ENCODE results near the gene SH2D5. TPM values are rescaled to one million over a fixed set of nuclear protein-coding genes. Genes with fewer than 3 reads are reported as not detected.

The SH2D5 gene
- 0.18 TPM for polyA plus RNA-seq (2013, experiment 1 of 2; ENCODE audit: insufficient read length)
- polyA plus RNA-seq (2013, experiment 2 of 2; ENCODE audit: insufficient read length), result 0.37 TPM

DNA sequence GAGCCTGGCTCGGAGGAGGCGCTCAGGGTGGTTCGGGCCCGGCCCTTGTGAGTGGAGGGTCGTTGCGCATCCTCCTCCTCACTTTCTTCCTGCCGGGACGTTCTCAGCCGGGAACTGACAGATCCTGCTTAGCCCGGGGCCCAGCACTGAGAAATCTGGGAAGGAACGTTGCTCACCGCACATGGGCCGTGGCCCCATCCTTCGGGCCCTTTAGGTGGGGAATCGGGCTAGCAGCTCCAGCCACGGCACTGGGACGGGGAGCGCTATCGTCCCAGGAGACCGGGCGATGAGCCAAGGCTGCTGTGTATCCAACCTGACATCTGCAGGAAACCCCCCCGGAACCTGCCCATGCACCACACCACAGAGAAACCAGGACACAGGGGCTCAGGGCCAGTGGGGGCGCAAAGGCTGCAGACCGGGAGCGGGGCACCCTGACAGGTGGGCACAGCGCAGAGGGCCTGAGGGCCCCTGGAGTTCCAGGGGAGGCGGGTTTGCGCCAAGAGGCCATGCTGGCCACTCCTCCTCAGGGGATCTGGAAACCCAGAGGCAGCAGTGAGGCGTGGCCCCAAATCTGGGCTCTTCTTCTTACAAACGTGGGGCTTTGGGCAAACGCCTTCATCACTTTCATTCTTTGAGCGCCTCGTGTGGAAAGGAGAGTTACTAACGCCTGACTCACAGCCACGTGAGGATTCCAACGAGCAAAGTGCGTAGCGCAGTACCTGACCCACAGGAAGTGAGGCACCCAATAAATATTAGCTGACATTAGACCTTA lies at the start of gene SH2D5:
Gene SH2D5, minus strand, starts transcription at position 116 of the 772 bp plus-strand sequence. CDS start 4,659 bp downstream, outside the sequence.
- DNase-seq, result peak; percentile 89

- no peak for DNase-seq
These were observed 43.2 kb upstream of the SH2D5 start for GRCh38 chr1:20775700-20776099.

GRCh38 chr1:20771780-20772179 lies 39.3 kb upstream of the SH2D5 start:
- DNase-seq, result no peak

- no peak for DNase-seq
These were observed 38.0 kb upstream of the SH2D5 start for GRCh38 chr1:20770314-20771087.

GRCh38 chr1:20767271-20767670 lies 34.8 kb upstream of the SH2D5 start:
- DNase-seq, result no peak

- no peak for DNase-seq
These were observed 30.9 kb upstream of the SH2D5 start for GRCh38 chr1:20763417-20763816.

DNA sequence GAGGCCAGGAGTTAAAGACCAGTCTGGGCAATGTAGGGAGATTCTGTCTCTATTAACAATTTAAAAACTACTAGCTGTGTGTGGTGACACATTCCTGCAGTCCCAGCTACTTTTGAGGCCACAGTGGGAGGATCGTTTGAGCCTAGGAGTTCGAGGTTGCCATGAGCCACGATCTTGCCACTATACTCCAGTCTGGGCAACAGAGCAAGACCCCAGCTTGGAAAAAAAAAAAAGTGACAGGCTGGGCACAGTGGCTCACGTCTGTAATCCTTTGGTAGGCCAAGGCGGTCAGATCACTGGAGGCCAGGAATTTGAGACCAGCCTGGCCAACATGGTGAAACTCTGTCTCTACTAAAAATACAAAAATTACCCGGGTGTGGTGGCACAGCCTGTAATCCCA lies 27.8 kb upstream of the SH2D5 start:
- no peak for DNase-seq

DNA sequence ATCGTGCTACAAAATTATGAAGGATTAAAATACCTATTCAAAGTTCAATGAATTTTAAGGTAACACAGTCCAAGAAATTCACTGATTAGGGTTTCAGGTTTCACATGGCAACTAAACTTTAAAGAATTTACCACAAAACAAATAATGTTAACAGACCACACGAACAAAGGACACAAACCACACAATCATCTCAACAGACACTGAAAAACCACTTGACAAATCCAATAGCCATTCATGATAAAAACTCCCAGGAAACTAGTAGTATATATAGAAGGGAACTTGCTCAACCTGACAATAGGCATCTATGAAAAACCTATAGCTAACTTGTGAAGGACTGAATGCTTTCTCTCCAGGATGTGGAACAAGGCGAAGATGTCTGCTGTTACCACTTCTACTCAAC lies 21.1 kb upstream of the SH2D5 start:
- DNase-seq, result peak; percentile 8

DNA sequence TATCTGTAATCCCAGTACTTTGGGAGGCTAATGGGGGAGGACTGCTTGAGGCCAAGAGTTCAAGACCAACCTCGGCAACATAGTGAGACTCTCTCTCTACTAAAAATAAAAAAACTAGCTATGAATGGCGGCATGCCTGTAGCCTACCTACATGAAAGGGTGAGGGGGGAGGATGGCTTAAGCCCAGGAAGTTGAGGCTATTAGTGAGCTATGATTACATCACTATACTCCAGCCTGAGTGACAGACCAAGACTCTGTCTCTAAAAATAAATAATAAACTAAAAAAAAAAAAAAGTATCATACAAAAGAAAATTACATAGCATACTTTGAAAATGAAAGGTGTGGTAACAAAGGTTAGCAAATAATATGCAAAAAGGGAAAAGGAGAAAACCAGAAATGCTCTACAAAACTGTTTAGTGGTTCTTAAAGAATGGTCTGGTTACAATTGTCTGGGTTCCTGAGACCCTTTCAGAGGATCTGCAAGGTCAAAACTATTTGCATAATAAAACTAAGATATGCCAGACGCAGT lies 19.0 kb upstream of the SH2D5 start:
- DNase-seq, result no peak

DNA sequence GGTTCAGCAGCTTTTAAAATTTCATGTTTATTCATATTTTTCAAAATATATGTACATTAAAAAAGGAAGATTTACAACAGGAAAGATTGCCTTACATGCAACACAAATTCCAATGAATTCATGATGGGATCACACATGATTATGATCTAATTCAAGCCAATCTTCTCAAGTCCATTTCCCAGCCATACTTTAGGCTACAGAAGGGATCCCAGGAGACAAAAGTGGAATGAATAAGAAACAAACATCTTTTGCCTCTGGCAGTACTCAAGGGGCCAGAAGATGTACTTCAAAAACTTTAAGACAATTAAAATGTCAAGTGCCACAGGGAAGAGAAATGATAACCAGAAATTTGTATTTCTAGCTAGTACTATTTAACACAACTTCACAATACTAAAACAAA lies 10.2 kb upstream of the SH2D5 start:
- DNase-seq, result peak; percentile 47

DNA sequence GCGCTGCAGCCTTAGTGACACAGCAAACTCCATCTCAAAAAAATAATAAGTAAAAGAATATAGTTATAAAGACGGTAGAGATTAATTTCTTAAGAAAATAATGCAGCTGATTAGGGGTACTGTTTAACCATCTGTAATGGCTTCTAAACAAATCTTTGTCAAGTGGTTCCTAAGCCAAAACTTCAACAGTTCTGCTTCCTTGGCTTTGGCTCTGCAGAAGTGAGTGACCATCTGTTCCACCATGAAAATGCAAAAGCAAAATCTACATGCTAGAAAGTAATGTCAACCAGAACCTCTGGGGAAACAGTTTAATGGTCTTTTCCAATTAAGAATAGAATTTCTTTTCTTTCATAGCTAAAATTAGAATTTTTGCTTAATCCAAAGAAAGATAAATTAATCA lies 8.3 kb upstream of the SH2D5 start:
- DNase-seq, result no peak

- peak; percentile 68 for DNase-seq
These were observed 6.7 kb upstream of the SH2D5 start for GRCh38 chr1:20739225-20739624.

DNA sequence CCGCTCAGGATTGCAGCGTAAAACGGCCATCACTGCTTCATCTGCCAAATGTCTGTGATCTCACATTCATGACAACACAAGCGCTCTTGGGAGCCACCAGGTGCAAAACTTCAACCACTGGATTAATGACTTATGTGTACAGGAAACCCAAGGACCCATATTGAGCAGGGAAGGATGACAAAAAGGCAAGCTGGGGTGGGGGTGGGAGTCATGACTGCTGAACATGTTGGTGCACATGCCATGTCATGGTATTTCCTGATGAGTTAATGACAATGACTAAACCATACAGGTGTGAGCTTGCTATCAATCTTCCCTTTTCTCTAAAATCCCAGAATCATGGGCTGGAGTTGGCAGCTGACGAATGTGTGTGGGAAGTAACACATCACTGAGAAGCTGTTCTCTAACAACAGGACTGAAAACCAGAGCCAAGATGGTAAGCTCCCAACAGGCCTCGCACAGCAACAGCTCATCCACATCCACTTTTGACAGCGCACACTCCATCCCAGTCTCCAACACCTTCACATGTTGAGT lies 3.1 kb upstream of the SH2D5 start:
- no peak for DNase-seq

- DNase-seq, result no peak
These were observed 965 bp upstream of the SH2D5 start for GRCh38 chr1:20733360-20733975.

GRCh38 chr1:20732071-20732587 lies 374 bp downstream of the SH2D5 start:
- peak; percentile 47 for DNase-seq

GRCh38 chr1:20731057-20731991 lies 1.2 kb downstream of the SH2D5 start:
- DNase-seq, result no peak

- no peak for DNase-seq
These were observed 1.8 kb downstream of the SH2D5 start for GRCh38 chr1:20730690-20731056.

DNA sequence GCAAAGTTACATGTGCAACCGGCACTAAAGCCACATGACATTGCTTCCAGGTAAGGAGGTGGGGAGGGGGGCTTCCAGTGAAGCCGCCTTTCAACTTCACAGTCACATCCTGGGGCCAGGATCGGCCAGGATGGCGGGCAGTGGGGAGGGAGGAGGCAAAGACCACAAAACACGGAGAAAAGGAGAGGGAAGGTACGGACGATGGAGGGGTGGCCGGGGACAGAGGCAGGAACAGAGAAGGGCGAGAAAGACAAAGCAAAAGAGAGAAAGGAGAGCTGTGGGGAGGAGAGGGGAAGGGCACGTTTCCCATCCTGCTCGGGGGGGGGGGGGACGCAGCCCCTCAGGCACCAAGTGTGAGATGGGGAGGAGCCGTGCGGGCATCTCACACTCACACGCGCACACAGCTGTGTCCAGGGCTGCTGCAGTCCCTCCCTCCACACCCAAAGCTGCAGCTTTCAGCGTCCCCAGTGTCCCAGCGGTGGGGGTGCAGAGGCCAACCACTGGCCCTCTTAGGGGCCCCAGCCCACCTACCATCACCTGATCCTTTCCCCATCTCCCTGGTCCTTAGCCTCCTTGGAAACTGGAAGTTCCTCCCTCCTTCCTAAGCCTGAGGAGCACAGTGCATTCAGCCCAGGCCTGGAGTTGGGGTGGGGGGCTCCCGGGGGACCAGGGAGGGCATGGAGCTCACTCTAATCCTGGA lies 2.4 kb downstream of the SH2D5 start:
- no peak for DNase-seq

DNA sequence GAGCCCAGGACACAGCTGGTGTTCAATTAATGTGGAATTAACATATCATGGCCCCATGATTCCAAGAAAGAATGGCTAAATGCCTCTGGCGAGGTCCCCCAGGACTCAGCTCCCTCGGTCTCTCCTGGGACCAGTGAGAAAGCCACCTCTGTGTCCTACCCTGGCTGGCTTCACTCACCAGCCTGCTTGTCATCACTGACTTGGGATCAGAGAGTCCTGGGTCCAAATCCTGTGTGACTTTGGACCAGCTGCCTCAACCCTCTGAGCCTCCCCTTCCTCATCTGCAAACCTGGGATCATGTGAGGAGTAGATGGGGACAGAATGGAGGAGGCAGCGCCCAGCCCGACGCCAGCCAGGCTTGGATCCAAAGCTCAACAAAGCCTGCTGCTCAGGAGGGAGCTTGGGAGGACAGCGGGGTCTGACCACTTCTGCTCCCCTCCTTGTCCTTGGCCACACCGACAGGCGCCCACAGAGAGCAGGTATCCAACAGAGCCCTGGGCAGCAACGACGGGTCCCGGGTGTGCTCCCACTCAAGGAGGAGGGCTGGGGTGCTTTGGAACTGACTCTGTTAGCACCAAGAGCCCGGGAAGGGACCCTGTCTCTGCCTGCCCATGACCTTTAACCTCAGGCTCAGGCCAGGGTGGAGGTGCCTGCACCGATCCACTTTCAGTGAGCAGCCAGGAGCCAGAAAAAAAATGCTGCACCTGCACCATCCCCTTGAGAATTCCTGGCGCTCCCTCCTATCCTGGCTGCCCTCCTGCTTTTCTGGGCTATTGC lies 3.2 kb downstream of the SH2D5 start:
- DNase-seq, result no peak
